Inflammatory macrophage treated with lipopolysaccharide for 1 hour (primary cell): ENCODE data around the gene EXOSC2.
"Not testable (repeated sequence)": the region's sequence is repeated elsewhere in the genome, so short reads cannot be mapped to it uniquely, and the experiment has no call there.

ENCODE experiments used
- DNase-seq, 2 donors: peaks; one replicate each; pipeline ENCODE4 v3.0.0-alpha.2; 2020 to 2022

Gene EXOSC2

GRCh38 chr9:130668659-130669058 lies 24.9 kb upstream of the EXOSC2 start:
- no peak for DNase-seq

DNA sequence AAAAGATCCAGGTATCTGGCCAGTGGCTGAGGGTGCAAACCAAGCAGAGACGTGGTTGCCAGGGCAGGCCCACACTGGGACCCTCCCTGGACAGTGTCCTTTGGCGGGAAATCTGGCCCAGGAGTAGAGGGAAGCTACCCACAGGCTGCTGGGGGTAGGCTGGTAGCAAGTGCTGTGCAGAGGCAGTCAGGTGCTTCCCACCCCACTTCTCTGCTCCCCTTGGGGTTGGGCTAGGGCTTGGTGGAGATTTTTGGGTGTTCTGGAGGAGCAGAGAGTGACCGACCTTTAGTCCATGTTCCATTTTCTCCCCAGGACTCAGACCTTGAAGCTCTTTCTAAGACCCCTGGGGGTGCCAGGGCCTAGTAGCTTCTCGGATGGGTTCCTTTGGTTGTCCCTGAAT lies 23.6 kb upstream of the EXOSC2 start:
- DNase-seq, result no peak

GRCh38 chr9:130670644-130671043 lies 22.9 kb upstream of the EXOSC2 start:
- no peak for DNase-seq

DNA sequence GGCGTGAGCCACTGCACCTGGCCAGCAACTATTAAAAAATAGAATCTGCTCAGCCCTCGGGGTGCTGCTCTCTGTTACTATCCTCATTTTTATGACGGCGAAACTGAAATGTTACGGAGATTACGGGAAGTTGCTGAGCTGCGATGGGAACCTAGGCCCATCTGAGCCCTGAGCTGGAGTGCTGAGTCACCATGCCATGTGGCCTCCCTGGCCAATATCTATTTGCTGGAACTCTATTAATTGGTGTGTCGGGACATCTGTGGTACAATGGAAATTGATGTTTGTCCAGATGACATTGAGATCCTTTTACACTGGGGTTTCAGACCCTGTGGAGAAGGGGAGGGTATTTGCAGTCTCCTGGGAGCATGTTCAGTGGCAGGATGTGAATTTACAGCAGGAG lies 21.1 kb upstream of the EXOSC2 start:
- DNase-seq, result no peak

DNA sequence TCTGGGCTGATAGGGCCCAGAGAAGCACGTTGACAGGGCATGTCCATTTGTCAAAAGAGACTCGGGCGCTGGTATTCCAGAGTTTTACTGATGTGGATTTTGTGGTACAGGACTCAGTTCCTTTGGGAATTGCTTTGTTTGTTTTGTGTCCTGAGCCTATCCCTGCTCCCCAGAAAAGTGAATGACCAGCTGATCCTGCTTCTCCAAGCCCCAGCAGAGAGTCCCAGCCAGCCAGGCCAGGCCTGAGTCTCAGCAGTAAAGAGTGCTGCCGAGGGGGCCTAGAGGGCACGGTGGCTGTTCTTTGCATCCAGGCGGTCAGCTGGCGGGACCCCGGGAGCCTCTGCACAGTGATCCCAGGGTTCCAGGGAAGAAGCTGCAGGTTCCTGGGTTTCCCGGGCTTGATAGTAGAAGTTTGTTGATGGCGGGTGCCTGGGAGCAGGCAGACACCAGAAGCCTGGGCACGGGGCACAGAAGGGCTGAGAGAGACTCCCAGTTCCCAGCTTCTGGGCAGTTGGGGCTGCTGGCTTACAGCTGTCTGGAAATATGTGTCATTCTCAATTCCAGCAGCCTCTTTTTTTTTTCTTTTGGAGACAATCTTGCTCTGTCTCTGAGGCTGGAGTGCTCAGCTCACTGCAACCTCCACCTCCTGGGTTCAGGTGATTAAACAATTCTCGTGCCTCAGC lies 20.5 kb upstream of the EXOSC2 start:
- no peak for DNase-seq

GRCh38 chr9:130675396-130675795 lies 18.2 kb upstream of the EXOSC2 start:
- no peak for DNase-seq

DNA sequence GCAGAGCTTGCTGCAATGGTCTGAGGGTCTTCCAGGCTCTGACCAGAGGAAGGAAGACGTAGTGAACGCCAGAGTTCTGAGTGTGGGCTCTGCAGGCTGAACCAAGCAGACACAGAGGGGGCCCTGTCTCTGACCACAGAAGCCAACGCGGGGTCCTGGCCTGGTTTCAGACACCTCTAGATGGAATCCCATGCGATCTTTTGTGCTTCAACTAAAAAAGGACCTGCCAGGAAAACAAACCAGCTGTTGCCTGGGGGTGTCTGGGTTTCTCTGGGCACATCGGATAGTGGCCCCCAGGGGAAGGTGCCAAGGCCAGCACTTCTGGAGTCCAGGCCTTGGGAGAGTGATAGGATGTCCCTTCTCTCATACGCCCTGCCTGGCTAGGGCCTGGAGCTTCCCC lies 16.3 kb upstream of the EXOSC2 start:
- no peak for DNase-seq

DNA sequence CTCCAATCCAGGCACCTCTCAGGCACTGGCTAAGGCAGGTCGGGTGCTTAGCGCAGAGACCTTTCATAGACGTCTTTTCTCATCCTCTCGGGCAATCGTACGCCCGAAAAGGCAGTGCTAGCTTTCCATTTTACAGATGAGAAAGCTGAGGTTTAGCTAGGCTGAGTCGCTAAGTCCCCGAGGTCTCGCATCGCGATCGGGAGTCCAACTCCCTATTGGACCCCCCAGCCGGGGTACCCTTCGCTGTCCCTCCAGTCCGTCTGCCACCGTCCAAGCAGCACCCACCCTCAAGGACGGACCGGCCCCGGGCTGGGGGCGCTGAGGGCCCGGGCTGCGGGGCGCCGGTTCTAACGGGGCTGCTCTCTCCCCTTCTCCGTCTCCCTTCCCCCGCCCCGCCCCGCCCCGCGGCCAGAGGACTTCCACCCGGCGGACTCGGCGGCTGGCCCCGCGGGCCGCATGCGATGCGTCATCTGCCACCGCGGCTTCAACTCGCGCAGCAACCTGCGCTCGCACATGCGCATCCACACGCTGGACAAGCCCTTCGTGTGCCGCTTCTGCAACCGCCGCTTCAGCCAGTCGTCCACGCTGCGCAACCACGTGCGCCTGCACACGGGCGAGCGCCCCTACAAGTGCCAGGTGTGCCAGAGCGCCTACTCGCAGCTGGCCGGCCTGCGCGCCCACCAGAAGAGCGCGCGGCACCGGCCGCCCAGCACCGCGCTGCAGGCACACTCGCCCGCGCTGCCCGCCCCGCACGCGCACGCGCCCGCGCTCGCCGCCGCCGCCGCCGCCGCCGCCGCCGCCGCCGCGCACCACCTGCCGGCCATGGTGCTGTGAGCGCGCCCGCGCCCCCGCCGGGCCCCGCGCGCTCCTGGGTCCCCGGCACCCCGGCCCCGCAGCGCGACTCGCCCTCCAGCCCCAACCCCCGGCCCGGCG lies 12.5 kb upstream of the EXOSC2 start:
- DNase-seq, result peak; percentile 61 to 74

DNA sequence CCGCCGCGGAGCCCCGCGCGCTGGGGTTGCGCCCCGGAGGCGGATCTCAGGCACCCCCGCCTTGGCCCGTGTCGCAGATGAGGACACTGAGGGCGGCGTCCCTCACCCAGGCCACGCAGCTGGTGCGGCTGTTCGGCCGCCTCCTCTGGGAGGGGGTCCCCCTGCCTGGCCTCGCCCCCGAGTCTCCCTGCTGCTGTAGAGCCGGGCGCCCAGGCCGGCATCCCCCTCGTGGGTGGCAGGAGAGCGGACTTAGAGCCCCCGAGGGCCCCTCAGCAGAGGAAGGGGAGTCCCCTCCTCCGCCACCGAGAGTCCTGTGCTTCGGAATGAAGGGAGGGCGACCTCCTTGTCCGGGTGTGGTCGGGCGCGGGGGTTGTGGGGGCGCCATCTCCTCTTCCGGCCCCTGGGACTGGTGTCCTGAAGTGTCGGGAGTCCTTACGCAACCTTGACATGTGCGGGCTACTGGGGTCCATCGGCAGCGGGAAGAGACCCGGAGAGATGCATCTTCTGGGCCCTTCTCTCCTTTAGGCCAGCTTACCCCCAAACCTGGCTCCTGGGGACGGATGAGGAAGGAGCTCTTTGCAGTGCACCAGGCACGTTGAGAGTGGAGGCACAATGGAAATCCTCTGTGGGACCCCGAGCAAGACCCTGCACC lies 11.7 kb upstream of the EXOSC2 start:
- DNase-seq, result no peak

GRCh38 chr9:130682421-130683121 lies 11.0 kb upstream of the EXOSC2 start:
- peak; percentile 70 to 89 for DNase-seq

DNA sequence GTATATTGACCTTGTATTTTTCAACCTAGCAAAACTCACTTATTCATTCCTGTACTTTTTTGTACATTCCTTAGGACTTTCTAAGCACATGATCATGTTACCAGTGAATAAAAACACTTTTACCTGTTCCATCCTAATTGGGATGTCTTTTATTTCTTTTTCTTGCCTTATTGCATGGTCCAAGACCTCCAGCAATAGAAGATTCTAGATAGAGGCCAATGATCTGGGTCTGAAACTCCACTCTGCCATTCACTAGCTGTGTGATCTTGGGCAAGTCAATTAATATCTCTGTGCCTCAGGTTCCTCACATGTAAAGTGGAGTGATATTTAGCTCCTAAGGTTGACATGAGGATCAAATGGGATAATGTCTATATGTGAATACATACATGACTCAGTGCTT lies 8.5 kb upstream of the EXOSC2 start:
- DNase-seq, result no peak

DNA sequence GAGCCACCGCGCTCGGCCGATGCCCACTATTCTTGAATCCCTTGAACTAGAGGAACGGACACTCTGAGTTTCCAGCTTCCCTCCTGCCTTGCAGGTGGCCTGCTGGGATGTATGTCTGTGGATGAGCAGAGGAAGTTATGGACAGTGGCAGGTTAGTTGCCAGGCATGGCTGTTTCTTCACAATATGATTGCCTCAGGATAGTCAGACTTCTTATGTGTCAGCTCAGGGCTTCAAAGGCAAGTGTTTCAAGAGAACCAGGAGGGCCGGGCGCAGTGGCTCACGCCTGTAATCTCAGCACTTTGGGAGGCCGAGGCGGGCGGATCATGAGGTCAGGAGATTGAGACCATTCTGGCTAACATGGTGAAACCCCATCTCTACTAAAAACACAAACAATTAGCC lies 7.6 kb upstream of the EXOSC2 start:
- DNase-seq, result not testable (repeated sequence)

DNA sequence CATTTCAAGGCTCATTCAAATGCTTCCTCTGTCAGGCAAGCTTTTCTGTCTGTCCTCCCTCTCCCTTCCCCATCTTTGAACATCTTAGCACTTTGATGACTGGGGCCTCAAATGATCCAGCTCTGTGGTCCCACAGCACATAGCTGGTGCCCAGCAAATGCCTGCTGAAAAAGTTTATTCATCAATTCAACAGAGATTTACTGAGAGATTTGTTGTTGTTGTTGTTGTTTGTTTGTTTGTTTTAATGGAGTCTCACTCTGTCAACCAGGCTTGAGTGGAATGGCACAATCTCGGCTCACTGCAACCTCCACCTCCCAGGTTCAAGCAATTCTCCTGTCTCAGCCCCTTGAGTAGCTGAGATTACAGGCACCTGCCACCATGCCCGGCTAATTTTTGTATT lies 6.0 kb upstream of the EXOSC2 start:
- no peak for DNase-seq

DNA sequence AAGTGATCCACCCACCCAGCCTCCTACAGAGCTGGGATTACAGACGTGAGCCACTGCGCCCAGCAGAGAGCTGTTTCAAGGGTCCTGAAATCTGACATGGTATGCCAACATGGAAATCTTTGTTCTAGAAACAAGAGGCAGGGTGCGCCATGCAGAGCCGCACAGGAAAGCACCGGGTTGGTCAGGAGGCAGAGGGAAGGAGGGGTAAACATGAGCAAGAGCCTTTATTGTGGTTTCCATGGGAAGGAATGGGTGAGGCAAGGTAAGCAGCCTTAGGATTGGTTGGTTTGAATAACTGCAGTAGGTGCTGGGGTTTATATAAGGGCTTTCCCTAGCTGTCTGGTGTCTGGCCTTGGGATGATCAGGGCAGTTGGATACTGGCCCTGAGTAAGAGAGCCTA lies 5.5 kb upstream of the EXOSC2 start:
- DNase-seq, result no peak

- no peak for DNase-seq
Measured at GRCh38 chr9:130689572-130689936, 4.0 kb upstream of the EXOSC2 start.

DNA sequence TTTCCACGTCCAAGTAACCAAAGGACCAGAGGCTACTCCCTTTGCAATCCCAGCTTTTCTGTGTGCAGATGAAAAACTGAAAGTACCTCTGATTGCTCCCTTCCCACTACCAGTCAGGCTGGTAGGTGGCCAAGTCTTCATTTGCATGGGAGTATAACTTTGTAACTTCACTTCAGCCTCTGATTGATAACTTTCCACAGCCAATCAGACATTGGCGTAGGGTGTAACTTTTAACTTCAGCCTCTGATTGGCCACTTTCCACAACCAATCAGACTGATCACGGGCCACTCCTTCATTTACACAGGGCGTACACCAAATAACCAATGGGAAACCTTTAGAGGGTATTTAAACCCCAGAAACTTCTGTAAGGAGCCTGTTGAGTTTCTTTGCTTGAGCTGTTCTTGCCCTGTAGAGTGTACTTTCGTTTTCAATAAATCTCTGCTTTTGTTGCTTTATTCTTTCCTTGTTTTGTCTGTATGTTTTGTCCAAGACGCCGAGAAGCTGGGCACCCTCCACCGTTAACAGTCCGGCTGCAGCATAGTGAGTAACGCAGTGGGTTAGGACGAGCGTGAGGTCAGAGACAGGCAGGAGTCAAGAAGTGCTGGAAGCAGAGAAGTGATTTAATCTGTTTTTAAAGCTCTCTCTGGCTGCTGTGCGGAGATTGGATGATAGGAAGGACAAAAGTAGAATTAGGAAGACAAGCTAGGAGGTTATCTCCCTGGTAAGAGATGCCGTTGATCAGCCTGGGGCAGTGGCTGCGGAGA lies 3.5 kb upstream of the EXOSC2 start:
- DNase-seq, result no peak

DNA sequence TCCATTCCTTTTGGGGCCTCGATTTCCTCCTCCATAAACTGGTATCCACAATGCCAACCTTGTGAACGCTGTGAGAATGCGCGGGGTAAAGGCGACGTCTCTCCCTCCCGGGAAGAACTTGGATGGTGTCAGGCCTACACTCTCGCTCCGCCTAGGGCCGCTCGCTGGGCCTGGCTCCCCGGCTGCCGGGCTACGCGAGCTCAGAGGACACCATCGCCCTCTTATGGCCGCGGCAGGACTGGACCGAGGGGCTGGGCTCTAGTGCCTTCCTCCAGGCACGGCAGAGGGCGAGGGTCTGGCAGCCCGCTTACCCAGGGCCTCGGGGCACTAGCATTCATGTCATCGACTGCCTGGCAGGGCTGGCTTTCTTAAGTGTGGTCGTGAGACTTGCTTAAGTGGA lies 1.3 kb upstream of the EXOSC2 start:
- no peak for DNase-seq

GRCh38 chr9:130693101-130693425 lies 517 bp upstream of the EXOSC2 start:
- DNase-seq, result no peak

DNA sequence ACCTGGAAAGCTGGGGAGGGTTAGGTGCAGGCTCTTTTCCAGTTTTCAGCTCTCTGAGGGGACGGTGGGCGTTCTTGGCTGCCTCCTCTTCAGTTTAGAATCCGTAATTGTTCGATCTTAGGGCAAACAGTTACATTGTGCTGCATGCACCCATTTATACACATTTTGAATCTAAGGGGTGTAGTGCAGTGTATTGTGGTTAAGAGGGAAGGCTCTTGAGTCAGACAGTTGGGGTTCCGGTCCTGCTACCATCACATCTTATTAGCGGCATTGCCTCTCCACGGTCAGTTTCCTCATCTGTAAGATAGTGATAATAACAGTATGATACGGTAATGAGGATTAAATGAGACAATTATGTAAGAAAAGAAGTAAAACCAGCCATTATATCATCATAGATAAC lies 625 bp downstream of the EXOSC2 start:
- no peak for DNase-seq

- no peak for DNase-seq
Measured at GRCh38 chr9:130696139-130696650, 2.6 kb downstream of the EXOSC2 start.

GRCh38 chr9:130696996-130697395 lies 3.4 kb downstream of the EXOSC2 start:
- no peak for DNase-seq

GRCh38 chr9:130698514-130698913 lies 4.9 kb downstream of the EXOSC2 start:
- DNase-seq, result no peak
